Tibial nerve (tissue), 4 donors: Measurements from ENCODE around the gene SLC35F1. TPM values are rescaled to one million over a fixed set of nuclear protein-coding genes. Genes with fewer than 3 reads are reported as not detected.

Experiments
- DNase-seq, 2 donors: peaks; one replicate each; pipeline ENCODE4 v3.0.0-alpha.2; 2019; ENCODE audit warnings: low spot score in 2 of 2
- H3K27ac ChIP-seq, 4 donors: fragments of 200-600 bp; sonication (generic) in 3 of 4; one replicate each; pipeline ENCODE4 v1.5.1; 2017 to 2019; ENCODE audit warnings: mild to moderate bottlenecking in 1 of 4
- H3K27me3 ChIP-seq, 2 donors: fragments of 200-600 bp; sonication (generic) in 1 of 2; one replicate each; pipeline versions ENCODE4 v1.5.1 to v1.6.0; 2017 to 2019
- H3K36me3 ChIP-seq, 3 donors: fragments of 200-600 bp; sonication (generic); one replicate each; pipeline ENCODE4 v1.5.1; 2018 to 2019
- H3K4me1 ChIP-seq, 4 donors: fragments of 200-600 bp; sonication (generic) in 3 of 4; one replicate each; pipeline ENCODE4 v1.5.1; 2017 to 2019
- H3K4me3 ChIP-seq, 4 donors: fragments of 200-600 bp; sonication (generic) in 3 of 4; one replicate each; pipeline ENCODE4 v1.5.1; 2017 to 2019; ENCODE audit warnings: mild to moderate bottlenecking in 1 of 4, moderate library complexity in 1 of 4
- H3K9me3 ChIP-seq, 4 donors: fragments of 200-600 bp; sonication (generic) in 3 of 4; one replicate each; pipeline ENCODE4 v1.5.1; 2017 to 2019
- CTCF ChIP-seq, 5 experiments: fragments of 200-600 bp in 3 of 5; fragments of 450-650 bp in 2 of 5; sonication (generic) in 3 of 5; IDR thresholded peaks; one replicate each; pipeline ENCODE4 v1.5.1; 2016 to 2019; ENCODE audit warnings: antibody characterized with exemption in 5 of 5, mild to moderate bottlenecking in 3 of 5, moderate library complexity in 2 of 5
- EP300 ChIP-seq, 2 donors: sonication (generic); formaldehyde crosslinking; IDR thresholded peaks; one replicate each; pipeline ENCODE4 v1.6.1; 2017; ENCODE audit warnings: antibody characterized with exemption in 2 of 2, mild to moderate bottlenecking in 1 of 2
- POLR2A ChIP-seq, 2 donors: fragments of 450-650 bp; IDR thresholded peaks; one replicate each; pipeline ENCODE4 v1.6.1; 2017; ENCODE audit warnings: antibody characterized with exemption in 2 of 2, mild to moderate bottlenecking in 2 of 2, moderate library complexity in 2 of 2
- WGBS, 2 donors: methylation state at CpG; one replicate each; pipeline ENCODE4 v1.1.5; 2018; 5-methylcytosine and 5-hydroxymethylcytosine counted together
- total RNA-seq, 4 donors: library from RNA; depleted of rRNA; stranded (reverse); fragments of >200 nt; gene quantifications; one replicate each; pipeline ENCODE4 v1.1.0, GENCODE V29; 2016

Gene SLC35F1
- total RNA-seq, 4 donors from 2014 or later, result 12.7 to 40.4 (median 16.5) TPM

- Histone ChIP-seq H3K27me3 (no peaks in the 10 kb centered on the region), H3K27ac (peak overlapping the region in 1 of 4 donors; percentile 25), H3K4me1 (peaks cover 0 to 21% (median 4%) of the 10 kb centered on the region in 4 donors), H3K36me3 (no peaks in the 10 kb centered on the region), H3K9me3 (no peaks in the 10 kb centered on the region), H3K4me3 (no peak overlapping the region)
- TF ChIP-seq EP300 (IDR thresholded peaks at IDR 0.05), result no peak
- TF ChIP-seq POLR2A (IDR thresholded peaks at IDR 0.05), result no peak
- TF ChIP-seq CTCF (IDR thresholded peaks at IDR 0.05), result no peak
- no peak for DNase-seq
- WGBS, 2 donors, result 90 to 94% methylated on average over 1 of the region's 1 CpG
Observed at GRCh38 chr6:118202517-118202916, 295.5 kb downstream of the SLC35F1 start.

GRCh38 chr6:118203545-118203944 lies 296.5 kb downstream of the SLC35F1 start:
- H3K36me3 ChIP-seq, result no peaks in the 10 kb centered on the region
- H3K4me1 ChIP-seq, result peaks cover 0 to 15% (median 4%) of the 10 kb centered on the region in 4 donors
- peak overlapping the region in 2 of 4 donors; percentile 25 to 64 for H3K27ac ChIP-seq
- no peak for DNase-seq
- no peaks in the 10 kb centered on the region for H3K9me3 ChIP-seq
- peak in 1 of 2 donors; percentile 8 for TF ChIP-seq EP300 (IDR thresholded peaks at IDR 0.05)
- no peak for TF ChIP-seq POLR2A (IDR thresholded peaks at IDR 0.05)
- H3K4me3 ChIP-seq, result no peak overlapping the region
- H3K27me3 ChIP-seq, result no peaks in the 10 kb centered on the region

- Histone ChIP-seq H3K4me1 (peaks cover 0 to 14% (median 4%) of the 10 kb centered on the region in 4 donors), H3K4me3 (no peak overlapping the region), H3K27me3 (no peaks in the 10 kb centered on the region), H3K27ac (no peak overlapping the region), H3K36me3 (no peaks in the 10 kb centered on the region), H3K9me3 (no peaks in the 10 kb centered on the region)
- DNase-seq, result no peak
- WGBS, 2 donors, result 48 to 51% methylated on average over 1 of the region's 1 CpG
- no peak for TF ChIP-seq POLR2A (IDR thresholded peaks at IDR 0.05)
- no peak for TF ChIP-seq CTCF (IDR thresholded peaks at IDR 0.05)
- TF ChIP-seq EP300 (IDR thresholded peaks at IDR 0.05), result no peak
Observed at GRCh38 chr6:118206221-118206620, 299.2 kb downstream of the SLC35F1 start.

- no peaks in the 10 kb centered on the region for H3K36me3 ChIP-seq
- H3K4me3 ChIP-seq, result no peak overlapping the region
- 88 to 93% methylated on average over 10 of the region's 10 CpGs for WGBS, 2 donors
- no peaks in the 10 kb centered on the region for H3K9me3 ChIP-seq
- DNase-seq, result no peak
- H3K27ac ChIP-seq, result no peak overlapping the region
- TF ChIP-seq CTCF (IDR thresholded peaks at IDR 0.05) (no peak), EP300 (IDR thresholded peaks at IDR 0.05) (no peak), POLR2A (IDR thresholded peaks at IDR 0.05) (no peak)
- H3K27me3 ChIP-seq, result no peaks in the 10 kb centered on the region
- peaks cover 0 to 10% (median 3%) of the 10 kb centered on the region in 4 donors for H3K4me1 ChIP-seq
Observed at GRCh38 chr6:118207947-118208346, 300.9 kb downstream of the SLC35F1 start.

GRCh38 chr6:118212451-118213173 lies 305.5 kb downstream of the SLC35F1 start:
- Histone ChIP-seq H3K36me3 (no peaks in the 10 kb centered on the region), H3K4me1 (no peaks in the 10 kb centered on the region), H3K9me3 (no peaks in the 10 kb centered on the region), H3K27ac (no peak overlapping the region), H3K27me3 (no peaks in the 10 kb centered on the region), H3K4me3 (no peak overlapping the region)
- 94 to 96% methylated on average over 4 of the region's 4 CpGs for WGBS, 2 donors
- no peak for DNase-seq
- no peak for TF ChIP-seq CTCF (IDR thresholded peaks at IDR 0.05)
- TF ChIP-seq EP300 (IDR thresholded peaks at IDR 0.05), result no peak
- no peak for TF ChIP-seq POLR2A (IDR thresholded peaks at IDR 0.05)
